ENCODE data around the gene RNF39. TPM values are rescaled to one million over a fixed set of nuclear protein-coding genes. Genes with fewer than 3 reads are reported as not detected.

Gene RNF39
- total and polyA plus RNA-seq, 12 donors, result 0.15 TPM; not detected in 11

GRCh38 chr6:30092852-30093543 is 17.4 kb upstream of the RNF39 start:
- Histone ChIP-seq H3K4me1 (peaks cover 0 to 19% (median 0%) of the 10 kb centered on the region in 9 donors), H3K27me3 (peaks cover 0 to 96% (median 50%) of the 10 kb centered on the region in 7 donors), H3K27ac (no peak overlapping the region), H3K4me3 (no peak overlapping the region), H3K36me3 (no peaks in the 10 kb centered on the region), H3K9me3 (no peaks in the 10 kb centered on the region)
- TF ChIP-seq CTCF (IDR thresholded peaks at IDR 0.05), result no peak
- ATAC-seq (no peak), DNase-seq (no peak)
- intact Hi-C loops (cut with DNase I), result no loop called here
- WGBS, 2 donors, result 58 to 70% methylated on average over 6 of the region's 6 CpGs

- ATAC-seq (peak in 5 of 8 donors; percentile 19 to 75 (median 56)), DNase-seq (no peak)
- TF ChIP-seq CTCF (IDR thresholded peaks at IDR 0.05), result no peak
- Histone ChIP-seq H3K27ac (no peak overlapping the region), H3K9me3 (no peaks in the 10 kb centered on the region), H3K4me3 (no peak overlapping the region), H3K36me3 (no peaks in the 10 kb centered on the region), H3K27me3 (peaks cover 0 to 96% (median 59%) of the 10 kb centered on the region in 7 donors), H3K4me1 (peaks cover 0 to 19% (median 0%) of the 10 kb centered on the region in 9 donors)
- 44 to 45% methylated on average over 11 of the region's 11 CpGs for WGBS, 2 donors
- intact Hi-C loops (cut with DNase I), result no loop called here
Observed at GRCh38 chr6:30091577-30092381, 16.2 kb upstream of the RNF39 start.

- Histone ChIP-seq H3K4me1 (peaks cover 0 to 7% (median 0%) of the 10 kb centered on the region in 9 donors), H3K9me3 (peaks cover 0 to 5% (median 0%) of the 10 kb centered on the region in 11 donors), H3K4me3 (no peak overlapping the region), H3K27ac (no peak overlapping the region), H3K36me3 (no peaks in the 10 kb centered on the region), H3K27me3 (peaks cover 0 to 65% (median 55%) of the 10 kb centered on the region in 7 donors)
- TF ChIP-seq CTCF (IDR thresholded peaks at IDR 0.05), result no peak
- ATAC-seq (no peak), DNase-seq (no peak)
- WGBS, 2 donors, result 61 to 71% methylated on average over 5 of the region's 5 CpGs
- intact Hi-C loops (cut with DNase I), result no loop called here
Observed at GRCh38 chr6:30087876-30088275, 12.3 kb upstream of the RNF39 start.

GRCh38 chr6:30077218-30077617 is 1.6 kb upstream of the RNF39 start:
- H3K4me1 ChIP-seq, result peaks cover 0 to 19% (median 18%) of the 10 kb centered on the region in 9 donors
- TF ChIP-seq CTCF (IDR thresholded peaks at IDR 0.05), result no peak
- ATAC-seq (no peak), DNase-seq (no peak)
- H3K27ac ChIP-seq, result no peak overlapping the region
- WGBS, 2 donors, result 61 to 69% methylated on average over 4 of the region's 4 CpGs
- intact Hi-C loops (cut with DNase I), result no loop called here
- peaks cover 26 to 82% (median 58%) of the 10 kb centered on the region in 7 donors for H3K27me3 ChIP-seq
- no peaks in the 10 kb centered on the region for H3K36me3 ChIP-seq
- peaks cover 0 to 3% (median 0%) of the 10 kb centered on the region in 11 donors for H3K9me3 ChIP-seq
- no peak overlapping the region for H3K4me3 ChIP-seq
